HG02623 (cell line): Measurements from ENCODE around the gene PIK3R5.
"Not testable (repeated sequence)": the region's sequence is repeated elsewhere in the genome, so short reads cannot be mapped to it uniquely, and the experiment has no call there.

Source experiments
- ATAC-seq: cut with Tn5 transposase; IDR thresholded peaks from one replicate; pipeline ENCODE4 v1.9.1; 2021; ENCODE audit warnings: moderate library complexity; ENCODE audit not compliant: unreplicated experiment

Gene PIK3R5

GRCh38 chr17:8988263-8988935 lies 22.9 kb upstream of the PIK3R5 start:
- ATAC-seq: not testable (repeated sequence)

GRCh38 chr17:8986295-8986694 lies 20.8 kb upstream of the PIK3R5 start:
- no peak for ATAC-seq

GRCh38 chr17:8985054-8985701 lies 19.7 kb upstream of the PIK3R5 start:
- no peak for ATAC-seq

- not testable (repeated sequence) for ATAC-seq
These were observed 18.7 kb upstream of the PIK3R5 start for GRCh38 chr17:8984225-8984624.

GRCh38 chr17:8981443-8981842 lies 15.9 kb upstream of the PIK3R5 start:
- ATAC-seq: no peak

- no peak for ATAC-seq
These were observed 14.2 kb upstream of the PIK3R5 start for GRCh38 chr17:8979715-8980114.

GRCh38 chr17:8976638-8977037 lies 11.1 kb upstream of the PIK3R5 start:
- no peak for ATAC-seq

GRCh38 chr17:8975091-8975725 lies 9.7 kb upstream of the PIK3R5 start:
- no peak for ATAC-seq

- ATAC-seq: no peak
These were observed 4.4 kb upstream of the PIK3R5 start for GRCh38 chr17:8969901-8970300.

- ATAC-seq: no peak
These were observed 3.0 kb upstream of the PIK3R5 start for GRCh38 chr17:8968503-8968902.

- ATAC-seq: no peak
These were observed 2.4 kb upstream of the PIK3R5 start for GRCh38 chr17:8967861-8968260.

- no peak for ATAC-seq
These were observed 1.4 kb upstream of the PIK3R5 start for GRCh38 chr17:8966926-8967325.

- ATAC-seq: peak; percentile 17
These were observed 610 bp downstream of the PIK3R5 start for GRCh38 chr17:8964801-8965393.

- no peak for ATAC-seq
These were observed 1.8 kb downstream of the PIK3R5 start for GRCh38 chr17:8963647-8964258.

- ATAC-seq: no peak
These were observed 2.5 kb downstream of the PIK3R5 start for GRCh38 chr17:8963014-8963413.

GRCh38 chr17:8961829-8962228 lies 3.7 kb downstream of the PIK3R5 start:
- ATAC-seq: no peak

- no peak for ATAC-seq
These were observed 5.0 kb downstream of the PIK3R5 start for GRCh38 chr17:8960325-8961140.

- no peak for ATAC-seq
These were observed 6.1 kb downstream of the PIK3R5 start for GRCh38 chr17:8959312-8959918.

- no peak for ATAC-seq
These were observed 7.8 kb downstream of the PIK3R5 start for GRCh38 chr17:8957721-8958120.

GRCh38 chr17:8956465-8956902 lies 9.0 kb downstream of the PIK3R5 start:
- peak; percentile 49 for ATAC-seq
